Loucy (cell line): ENCODE results near the gene STPG1.

ENCODE experiments used
- CTCF ChIP-seq: fragments of 200-600 bp; sonication (generic); conservative IDR thresholded peaks from 2 replicates; pipeline ENCODE4 v1.5.1; 2014; ENCODE audit warnings: mild to moderate bottlenecking, antibody characterized with exemption, low read length
- EZH2phosphoT487 ChIP-seq: fragments of 200-600 bp; IDR thresholded peaks from 2 replicates; pipeline ENCODE4 v1.6.1; 2018; ENCODE audit warnings: antibody characterized with exemption, mild to moderate bottlenecking, moderate library complexity, borderline replicate concordance

GRCh38 chr1:24316645-24317044, 96.9 kb downstream of the STPG1 start:
- TF ChIP-seq CTCF = peak; percentile 38
- no peak for TF ChIP-seq EZH2phosphoT487
